ACHN (cell line): ENCODE data around the gene MCTP1.

Experiments
- DNase-seq: peaks from one replicate; pipeline ENCODE4 v3.0.0-alpha.2; 2015
- in situ Hi-C: cut with HindIII; loops from 2 replicates; pipeline ENCODE4 v1.10.0; 2017; ENCODE audit warnings: low sequenced_read_pairs, low pct_ligation_motif_present, low pct_unique_long_range_greater_than_20kb

Gene MCTP1

GRCh38 chr5:95261437-95262175 lies 23.3 kb downstream of the MCTP1 start:
- peak; percentile 37 for DNase-seq
- in situ Hi-C loops, result no loop called here

GRCh38 chr5:95256991-95257390 lies 27.9 kb downstream of the MCTP1 start:
- in situ Hi-C loops, result no loop called here
- no peak for DNase-seq

GRCh38 chr5:95256446-95256845 lies 28.4 kb downstream of the MCTP1 start:
- no peak for DNase-seq
- in situ Hi-C loops, result no loop called here

- DNase-seq, result no peak
- in situ Hi-C loops, result no loop called here
Measured at GRCh38 chr5:95252801-95253200, 32.1 kb downstream of the MCTP1 start.

- in situ Hi-C loops, result no loop called here
- DNase-seq, result no peak
Measured at GRCh38 chr5:95251185-95251584, 33.7 kb downstream of the MCTP1 start.

GRCh38 chr5:95244479-95244878 lies 40.4 kb downstream of the MCTP1 start:
- no peak for DNase-seq
- in situ Hi-C loops, result no loop called here

GRCh38 chr5:95241635-95242034 lies 43.3 kb downstream of the MCTP1 start:
- no peak for DNase-seq
- in situ Hi-C loops, result no loop called here

GRCh38 chr5:95241161-95241560 lies 43.7 kb downstream of the MCTP1 start:
- in situ Hi-C loops, result no loop called here

GRCh38 chr5:95238560-95239325 lies 46.2 kb downstream of the MCTP1 start:
- in situ Hi-C loops, result no loop called here
- DNase-seq, result peak; percentile 54

More at GRCh38 chr5:95241161-95241560, 43.7 kb downstream of the MCTP1 start:
- DNase-seq, result no peak

GRCh38 chr5:95237324-95237723 lies 47.6 kb downstream of the MCTP1 start:
- in situ Hi-C loops, result no loop called here
- DNase-seq, result no peak

- DNase-seq, result no peak
- in situ Hi-C loops, result no loop called here
Measured at GRCh38 chr5:95235439-95235982, 49.4 kb downstream of the MCTP1 start.

- DNase-seq, result no peak
- in situ Hi-C loops, result no loop called here
Measured at GRCh38 chr5:95229646-95230045, 55.2 kb downstream of the MCTP1 start.

- in situ Hi-C loops, result no loop called here
- DNase-seq, result no peak
Measured at GRCh38 chr5:95224701-95225459, 60.0 kb downstream of the MCTP1 start.

- DNase-seq, result no peak
- in situ Hi-C loops, result no loop called here
Measured at GRCh38 chr5:95223566-95224258, 61.2 kb downstream of the MCTP1 start.

- DNase-seq, result no peak
- in situ Hi-C loops, result no loop called here
Measured at GRCh38 chr5:95222836-95223235, 62.1 kb downstream of the MCTP1 start.

- in situ Hi-C loops, result no loop called here
- no peak for DNase-seq
Measured at GRCh38 chr5:95221234-95221633, 63.7 kb downstream of the MCTP1 start.

- in situ Hi-C loops, result no loop called here
Measured at GRCh38 chr5:95220381-95220780, 64.5 kb downstream of the MCTP1 start.

GRCh38 chr5:95219411-95219810 lies 65.5 kb downstream of the MCTP1 start:
- DNase-seq, result no peak
- in situ Hi-C loops, result no loop called here

More at GRCh38 chr5:95220381-95220780, 64.5 kb downstream of the MCTP1 start:
- DNase-seq, result no peak
